Myometrial cell (primary cell): ENCODE data around the gene PHACTR1. TPM values are rescaled to one million over a fixed set of nuclear protein-coding genes. Genes with fewer than 3 reads are reported as not detected.

ENCODE experiments used
- total RNA-seq: library from RNA; depleted of rRNA; stranded (reverse); fragments of >200 nt; gene quantifications from 2 replicates; pipeline ENCODE4 v1.2.3, GENCODE V29; 2015

Gene PHACTR1
- total RNA-seq, result not detected in 2 replicates

GRCh38 chr6:12716298-12716916 is at the start of gene PHACTR1:
PHACTR1 (plus strand) TSS chr6:12716767.

GRCh38 chr6:13328076-13328874 is 611.7 kb downstream of the PHACTR1 start, which contains the start of gene TBC1D7:
TBC1D7 (minus strand) TSS chr6:13328537; CDS start chr6:13326898, 1,639 bp downstream.

